Erythroblast (primary cell): ENCODE measurements around the gene ZPLD1.

ENCODE experiments used
- GATA1 ChIP-seq: IDR thresholded peaks from 2 replicates; pipeline ENCODE4 v1.6.1; 2011; ENCODE audit warnings: low read depth, mild to moderate bottlenecking, control low read depth, low read length, moderate library complexity
- POLR2A ChIP-seq: IDR thresholded peaks from 2 replicates; pipeline ENCODE4 v1.6.1; 2011; ENCODE audit warnings: mild to moderate bottlenecking, low read length

GRCh38 chr3:102460579-102460978 is 25.8 kb downstream of the ZPLD1 start:
- TF ChIP-seq POLR2A (no peak), GATA1 (no peak)
